Adrenal gland (tissue), 5 donors: ENCODE data around the gene DOCK1.

Source experiments
- POLR2A ChIP-seq, 2 donors: fragments of 450-650 bp; IDR thresholded peaks; one replicate each; pipeline ENCODE4 v1.6.1; 2017; ENCODE audit warnings: antibody characterized with exemption in 2 of 2, mild to moderate bottlenecking in 2 of 2, moderate library complexity in 1 of 2
- TF ChIP-seq, protein P1 (sequence below), 6 experiments: fragments of 450-650 bp in 4 of 6; fragments of 200-600 bp in 2 of 6; sonication (generic) in 1 of 6; IDR thresholded peaks; 1 replicate in 5 of 6; 2 replicates in 1 of 6; pipeline versions ENCODE4 v1.5.1 to v1.8.0; 2016 to 2021; ENCODE audit warnings: antibody characterized with exemption in 6 of 6, mild to moderate bottlenecking in 2 of 6, moderate library complexity in 1 of 6
- donor health status: DM: no; HTN: no; CAD: no.

DNA sequence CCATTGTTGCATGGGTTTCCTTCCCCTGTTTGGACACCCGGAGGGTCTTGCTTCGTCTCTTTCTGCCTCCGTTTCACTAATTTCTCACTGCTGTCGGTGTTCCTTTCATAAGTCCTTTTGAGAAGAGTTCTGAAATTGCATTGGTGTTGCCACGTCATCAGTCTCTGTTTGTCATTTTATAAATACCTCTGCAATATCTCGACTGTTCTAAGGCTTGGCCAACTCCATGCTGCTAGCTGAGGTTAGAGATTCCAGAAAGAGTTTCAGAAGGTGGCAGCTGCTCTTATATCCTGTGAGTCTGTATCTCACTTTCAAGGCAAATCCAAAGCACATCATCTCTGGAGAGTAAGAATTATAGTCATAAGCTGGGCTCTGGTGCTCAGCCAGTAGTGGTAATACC is 439.1 kb downstream of the DOCK1 start:
- no peak for TF ChIP-seq POLR2A (IDR thresholded peaks at IDR 0.05)
- TF ChIP-seq, protein P1, sequence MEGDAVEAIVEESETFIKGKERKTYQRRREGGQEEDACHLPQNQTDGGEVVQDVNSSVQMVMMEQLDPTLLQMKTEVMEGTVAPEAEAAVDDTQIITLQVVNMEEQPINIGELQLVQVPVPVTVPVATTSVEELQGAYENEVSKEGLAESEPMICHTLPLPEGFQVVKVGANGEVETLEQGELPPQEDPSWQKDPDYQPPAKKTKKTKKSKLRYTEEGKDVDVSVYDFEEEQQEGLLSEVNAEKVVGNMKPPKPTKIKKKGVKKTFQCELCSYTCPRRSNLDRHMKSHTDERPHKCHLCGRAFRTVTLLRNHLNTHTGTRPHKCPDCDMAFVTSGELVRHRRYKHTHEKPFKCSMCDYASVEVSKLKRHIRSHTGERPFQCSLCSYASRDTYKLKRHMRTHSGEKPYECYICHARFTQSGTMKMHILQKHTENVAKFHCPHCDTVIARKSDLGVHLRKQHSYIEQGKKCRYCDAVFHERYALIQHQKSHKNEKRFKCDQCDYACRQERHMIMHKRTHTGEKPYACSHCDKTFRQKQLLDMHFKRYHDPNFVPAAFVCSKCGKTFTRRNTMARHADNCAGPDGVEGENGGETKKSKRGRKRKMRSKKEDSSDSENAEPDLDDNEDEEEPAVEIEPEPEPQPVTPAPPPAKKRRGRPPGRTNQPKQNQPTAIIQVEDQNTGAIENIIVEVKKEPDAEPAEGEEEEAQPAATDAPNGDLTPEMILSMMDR (IDR thresholded peaks at IDR 0.05): no peak
